GM23248 (cell line): ENCODE measurements around the gene CIDEC. TPM values are rescaled to one million over a fixed set of nuclear protein-coding genes. Genes with fewer than 3 reads are reported as not detected.
"Not testable (repeated sequence)": the region's sequence is repeated elsewhere in the genome, so short reads cannot be mapped to it uniquely, and the experiment has no call there.

ENCODE experiments used
- DNase-seq: peaks from one replicate; pipeline ENCODE4 v3.0.0-alpha.2; 2015
- H2AFZ ChIP-seq: fragments of 200-600 bp; sonication (generic); 2 replicates; pipeline ENCODE4 v1.6.1; 2016; ENCODE audit warnings: antibody characterized with exemption
- H3F3A ChIP-seq: fragments of 200-600 bp; sonication (generic); 2 replicates; pipeline ENCODE4 v1.6.1; 2016; ENCODE audit warnings: mild to moderate bottlenecking, antibody characterized with exemption, mixed run types; ENCODE audit not compliant: insufficient read depth
- H3K27ac ChIP-seq: fragments of 200-600 bp; sonication (generic); 2 replicates; pipeline ENCODE4 v1.5.1; 2016; ENCODE audit warnings: mild to moderate bottlenecking
- H3K27me3 ChIP-seq: fragments of 200-600 bp; sonication (generic); replicated peaks from 2 replicates; pipeline ENCODE4 v1.6.1; 2016; ENCODE audit warnings: mild to moderate bottlenecking; ENCODE audit not compliant: insufficient read depth
- H3K36me3 ChIP-seq: fragments of 200-600 bp; sonication (generic); 2 replicates; pipeline ENCODE4 v1.6.1; 2016; ENCODE audit warnings: low read depth, mild to moderate bottlenecking
- H3K4me1 ChIP-seq: fragments of 200-600 bp; sonication (generic); 2 replicates; pipeline ENCODE4 v1.6.1; 2016; ENCODE audit warnings: mild to moderate bottlenecking; ENCODE audit not compliant: insufficient read depth
- H3K4me2 ChIP-seq: fragments of 200-600 bp; sonication (generic); one replicate; pipeline ENCODE4 v1.6.1; 2016; ENCODE audit warnings: mild to moderate bottlenecking; ENCODE audit not compliant: unreplicated experiment
- H3K4me3 ChIP-seq: fragments of 200-600 bp; sonication (generic); 2 replicates; pipeline ENCODE4 v1.5.1; 2016; ENCODE audit warnings: mild to moderate bottlenecking
- H3K79me2 ChIP-seq: fragments of 200-600 bp; sonication (generic); 2 replicates; pipeline ENCODE4 v1.6.1; 2016; ENCODE audit warnings: mild to moderate bottlenecking; ENCODE audit not compliant: insufficient read depth
- H3K9ac ChIP-seq: fragments of 200-600 bp; sonication (generic); 2 replicates; pipeline ENCODE4 v1.6.1; 2016; ENCODE audit warnings: mild to moderate bottlenecking
- H3K9me2 ChIP-seq: fragments of 200-600 bp; sonication (generic); 2 replicates; pipeline ENCODE4 v1.6.1; 2016; ENCODE audit warnings: mixed run types, mild to moderate bottlenecking, moderate library complexity; ENCODE audit not compliant: insufficient read depth
- H3K9me3 ChIP-seq: fragments of 200-600 bp; sonication (generic); one replicate; pipeline ENCODE4 v1.6.1; 2017; ENCODE audit warnings: low read depth
- H4K20me1 ChIP-seq: fragments of 200-600 bp; sonication (generic); 2 replicates; pipeline ENCODE4 v1.6.0; 2016; ENCODE audit not compliant: insufficient read depth
- EZH2 ChIP-seq: fragments of 200-600 bp; sonication (generic); IDR thresholded peaks from 2 replicates; pipeline ENCODE4 v1.6.1; 2018; ENCODE audit warnings: antibody characterized with exemption, mild to moderate bottlenecking; ENCODE audit not compliant: insufficient read depth, poor library complexity, severe bottlenecking
- EZH2phosphoT487 ChIP-seq: fragments of 200-600 bp; sonication (generic); IDR thresholded peaks from 2 replicates; pipeline ENCODE4 v1.6.1; 2018; ENCODE audit warnings: antibody characterized with exemption, moderate library complexity, mild to moderate bottlenecking, low read depth; ENCODE audit not compliant: insufficient read depth
- WGBS, 2 experiments: methylation state at CpG; one replicate each; pipeline ENCODE4 v1.1.6; 2015 to 2017; ENCODE audit warnings: low lambda C conversion rate in 2 of 2, low coverage in 1 of 2; ENCODE audit errors: missing lambda C conversion rate in 2 of 2; 5-methylcytosine and 5-hydroxymethylcytosine counted together
- in situ Hi-C: fragments of 300-500 bp; cut with MboI; formaldehyde crosslinking; loops from 2 replicates; pipeline ENCODE4 v1.15.0; 2020
- polyA plus RNA-seq: library from polyadenylated mRNA; unstranded; fragments of >200 nt; fragmentation: Nextera tagmentation; extraction: Ambion mirVana; gene quantifications from 2 replicates; pipeline ENCODE4 v1.2.1, GENCODE V29; 2016
- total RNA-seq: library from RNA; depleted of rRNA; stranded (reverse); fragments of >200 nt; shearing (Covaris generic); gene quantifications from 2 replicates; pipeline ENCODE4 v1.2.3, GENCODE V29; 2014

Gene CIDEC
- total and polyA plus RNA-seq, 2 experiments from 2014 or later, result not detected

DNA sequence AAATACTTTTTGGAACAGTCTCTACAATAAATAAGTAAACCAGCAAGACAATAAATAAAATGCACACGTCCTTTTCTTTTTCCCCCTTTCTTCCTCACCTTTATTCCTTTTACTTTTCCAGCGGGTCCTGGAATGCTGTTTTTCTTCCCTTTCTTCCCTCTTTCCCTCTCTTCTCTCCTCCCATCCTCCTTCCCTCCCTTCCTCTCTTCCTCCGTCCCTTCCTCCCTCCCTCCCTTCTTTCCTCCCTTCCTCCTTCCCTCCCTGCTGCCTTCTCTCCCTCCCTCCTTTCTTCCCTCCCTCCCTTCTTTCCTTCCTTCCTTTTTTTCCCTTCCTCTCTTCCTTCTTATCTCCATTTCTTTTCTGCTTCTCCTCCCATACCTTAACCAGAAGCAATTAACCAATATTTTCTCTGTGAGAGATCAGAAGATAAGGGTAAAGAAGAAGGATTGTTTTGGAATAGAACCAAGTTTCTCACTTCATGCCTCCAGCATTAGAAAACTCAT, 19.3 kb upstream of the CIDEC start:
- Histone ChIP-seq H3K79me2 (peaks cover 12% of the 10 kb centered on the region), H3K27me3 (no peaks in the 10 kb centered on the region), H3F3A (no peaks in the 10 kb centered on the region), H3K9me3 (no peaks in the 10 kb centered on the region), H3K4me2 (no peak overlapping the region), H3K9me2 (no peaks in the 10 kb centered on the region), H4K20me1 (no peaks in the 10 kb centered on the region), H3K36me3 (peaks cover 6% of the 10 kb centered on the region; the same call in 1 of the 2 replicates), H3K9ac (no peak overlapping the region), H3K27ac (no peak overlapping the region), H3K4me3 (no peak overlapping the region), H2AFZ (no peak overlapping the region), H3K4me1 (peaks cover 12% of the 10 kb centered on the region)
- TF ChIP-seq EZH2phosphoT487, result no peak
- TF ChIP-seq EZH2, result no peak
- no peak for DNase-seq
- in situ Hi-C loops, result no loop called here
- 81 to 85% methylated on average over 2 to 3 of the region's 3 CpGs for WGBS, 2 experiments

DNA sequence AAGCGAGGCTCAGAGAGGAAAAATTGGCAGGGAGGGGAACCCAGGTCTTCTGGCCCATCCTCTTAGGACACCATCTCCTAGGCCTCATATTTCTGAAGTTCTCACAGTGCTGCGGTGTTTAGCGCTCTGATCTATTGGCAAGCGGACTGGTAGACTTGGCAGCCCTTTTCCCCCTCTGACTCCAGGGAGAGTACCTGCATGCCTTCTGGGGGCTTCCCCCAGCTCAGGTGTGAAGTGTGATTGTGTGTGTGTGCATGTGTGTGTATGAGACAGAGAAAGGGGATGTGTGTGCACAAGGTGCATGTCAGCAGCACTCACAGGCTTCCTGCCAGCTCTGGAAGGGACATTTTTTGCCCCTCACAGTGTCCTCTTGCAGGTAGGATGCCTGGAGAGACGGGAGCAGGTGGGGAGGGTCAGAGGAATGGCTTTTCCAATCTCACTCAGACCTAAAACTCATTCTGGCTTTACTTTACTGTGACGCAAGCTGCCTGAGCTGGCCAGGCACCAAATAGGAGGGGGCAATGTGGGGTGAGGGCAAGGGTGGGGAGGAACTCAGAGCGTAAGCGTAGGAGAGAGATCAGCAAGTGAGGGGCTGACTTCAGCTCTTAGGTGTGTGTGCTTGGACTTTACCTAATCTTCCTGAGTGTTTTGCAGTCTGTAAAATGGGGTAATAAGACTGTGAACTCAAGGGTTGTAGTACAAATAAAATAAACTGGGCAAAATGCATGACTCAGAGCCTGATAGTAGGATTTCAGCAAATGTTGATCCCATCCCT, 18.6 kb upstream of the CIDEC start:
- WGBS, 2 experiments, result 80 to 83% methylated on average over 7 to 8 of the region's 8 CpGs
- Histone ChIP-seq H3K4me2 (no peak overlapping the region), H3K27ac (no peak overlapping the region), H3K9me3 (no peaks in the 10 kb centered on the region), H3K4me1 (peaks cover 14% of the 10 kb centered on the region), H4K20me1 (no peaks in the 10 kb centered on the region), H3K79me2 (peaks cover 12% of the 10 kb centered on the region), H3K9ac (no peak overlapping the region), H3F3A (peaks cover 7% of the 10 kb centered on the region), H3K4me3 (no peak overlapping the region), H3K9me2 (no peaks in the 10 kb centered on the region), H3K27me3 (no peaks in the 10 kb centered on the region), H3K36me3 (peaks cover 6% of the 10 kb centered on the region; the same call in 1 of the 2 replicates), H2AFZ (no peak overlapping the region)
- no peak for DNase-seq
- in situ Hi-C loops, result no loop called here
- TF ChIP-seq EZH2, result no peak
- TF ChIP-seq EZH2phosphoT487, result no peak

DNA sequence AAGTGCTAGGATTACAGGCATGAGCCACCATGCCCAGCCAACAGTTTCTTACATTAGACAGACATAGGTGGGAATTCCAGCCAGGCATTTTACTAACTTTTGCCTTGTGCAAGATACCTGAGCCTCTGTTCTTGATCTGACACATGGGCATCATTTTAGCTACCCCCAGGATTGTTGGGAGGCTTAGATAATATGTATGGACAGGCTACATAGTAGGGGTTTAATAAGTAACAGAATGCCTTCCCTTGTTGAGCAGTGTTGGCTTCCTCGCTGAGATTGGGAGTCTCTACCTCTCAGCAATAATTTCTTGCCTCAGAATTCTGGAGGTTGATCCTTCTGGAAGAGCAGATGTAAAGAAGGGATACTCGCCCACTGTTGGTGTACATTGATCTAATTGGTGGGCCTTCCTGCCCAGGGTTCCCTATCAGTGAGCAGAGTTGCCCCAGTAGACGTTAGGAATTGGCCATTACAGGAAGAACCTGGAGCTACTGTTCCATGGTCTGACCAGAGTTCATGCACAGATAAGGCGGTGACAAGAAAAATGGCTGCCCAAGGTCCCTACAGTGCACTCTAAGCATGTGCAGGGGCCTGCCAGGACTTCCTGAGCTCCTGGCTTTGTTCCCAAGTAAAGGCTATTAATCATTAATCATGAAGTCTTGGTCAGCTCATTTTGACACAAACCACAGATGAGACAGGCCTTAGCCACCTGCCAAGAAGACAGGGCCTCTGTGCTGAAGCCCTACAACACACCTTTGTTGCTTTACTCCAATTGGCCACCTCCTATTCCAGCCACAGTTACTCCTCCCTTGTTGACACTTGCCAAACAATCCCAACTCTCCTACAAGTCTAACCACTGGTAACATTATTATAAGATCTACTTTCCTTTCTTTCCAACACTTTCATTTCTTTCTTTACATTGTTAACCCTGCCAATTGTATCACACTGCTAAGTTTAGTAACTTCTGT, 17.6 kb upstream of the CIDEC start:
- Histone ChIP-seq H2AFZ (no peak overlapping the region), H3K4me1 (peaks cover 12% of the 10 kb centered on the region), H3K27ac (no peak overlapping the region), H3K4me3 (no peak overlapping the region), H3K9ac (no peak overlapping the region), H3K9me2 (no peaks in the 10 kb centered on the region), H3K36me3 (peaks cover 12% of the 10 kb centered on the region), H3F3A (peaks cover 16% of the 10 kb centered on the region), H3K4me2 (no peak overlapping the region), H4K20me1 (no peaks in the 10 kb centered on the region), H3K9me3 (no peaks in the 10 kb centered on the region), H3K79me2 (peaks cover 15% of the 10 kb centered on the region), H3K27me3 (no peaks in the 10 kb centered on the region)
- no peak for DNase-seq
- TF ChIP-seq EZH2phosphoT487 (no peak), EZH2 (no peak)
- in situ Hi-C loops, result no loop called here
- 96 to 99% methylated on average over 4 of the region's 4 CpGs for WGBS, 2 experiments

DNA sequence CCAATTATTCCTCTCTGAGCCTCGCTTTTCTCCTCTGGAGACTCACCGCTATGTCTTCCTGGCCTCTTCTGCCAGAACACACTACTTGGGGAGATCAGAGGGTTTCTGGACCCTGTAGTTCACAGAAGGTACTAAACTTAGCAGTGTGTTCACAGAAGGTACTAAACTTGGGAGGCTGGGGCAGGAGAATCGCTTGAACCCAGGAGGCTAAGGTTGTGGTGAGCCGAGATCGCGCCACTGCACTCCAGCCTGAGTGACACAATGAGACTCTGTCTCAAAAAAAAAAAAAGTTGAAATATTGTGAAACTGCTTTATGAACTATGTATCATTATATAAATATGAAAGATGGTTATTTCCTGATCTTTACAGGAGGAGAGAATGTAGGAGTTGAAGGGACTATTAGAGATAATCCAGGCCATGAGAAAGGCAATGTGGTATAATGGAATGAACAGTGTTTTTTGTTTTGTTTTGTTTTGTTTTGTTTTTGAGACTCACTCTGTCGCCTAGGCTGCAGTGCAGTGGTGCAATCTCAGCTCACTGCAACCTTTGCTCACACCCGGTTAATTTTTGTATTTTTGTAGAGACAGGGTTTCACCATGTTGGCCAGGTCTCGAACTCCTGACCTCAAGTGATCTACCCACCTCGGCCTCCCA, 16.8 kb upstream of the CIDEC start:
- DNase-seq, H3K9me2 ChIP-seq, H3K9ac ChIP-seq, H3K4me2 ChIP-seq, H4K20me1 ChIP-seq, H2AFZ ChIP-seq, H3K27me3 ChIP-seq, H3K4me3 ChIP-seq, H3K27ac ChIP-seq, in situ Hi-C loops, H3K9me3 ChIP-seq: not testable (repeated sequence)
- peaks cover 20% of the 10 kb centered on the region for H3F3A ChIP-seq
- peaks cover 22% of the 10 kb centered on the region for H3K79me2 ChIP-seq
- H3K36me3 ChIP-seq, result peaks cover 14% of the 10 kb centered on the region
- H3K4me1 ChIP-seq, result peaks cover 12% of the 10 kb centered on the region
- 97 to 98% methylated on average over 10 of the region's 10 CpGs for whole genome bisulfite sequencing, 2 experiments

DNA sequence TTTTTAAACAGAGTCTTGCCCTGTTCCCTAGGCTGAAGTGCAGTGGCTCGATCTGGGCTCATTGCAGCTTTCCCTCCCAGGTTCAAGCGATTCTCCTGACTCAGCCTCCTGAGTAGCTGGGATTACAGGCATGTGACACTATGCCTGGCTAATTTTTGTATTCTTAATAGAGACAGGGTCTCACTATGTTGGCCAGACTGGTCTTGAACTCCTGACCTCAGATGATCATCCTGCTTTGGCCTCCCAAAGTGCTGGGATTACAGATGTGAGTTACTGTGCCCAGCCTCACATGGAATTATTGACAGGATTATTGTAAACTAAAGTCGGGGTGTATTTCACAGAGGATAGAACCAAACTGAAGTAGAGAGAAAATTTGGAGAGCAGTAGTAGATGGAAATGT, 15.7 kb upstream of the CIDEC start:
- H3K9ac ChIP-seq, H3K27me3 ChIP-seq, H2AFZ ChIP-seq, H3K4me2 ChIP-seq, H3K9me2 ChIP-seq, DNase-seq, H3K27ac ChIP-seq, H3K4me3 ChIP-seq, H4K20me1 ChIP-seq, H3K9me3 ChIP-seq, in situ Hi-C loops: not testable (repeated sequence)
- Histone ChIP-seq H3K36me3 (peaks cover 14% of the 10 kb centered on the region), H3K4me1 (peaks cover 12% of the 10 kb centered on the region), H3F3A (peaks cover 20% of the 10 kb centered on the region), H3K79me2 (peaks cover 32% of the 10 kb centered on the region)
- 97 to 98% methylated on average over 3 of the region's 3 CpGs for WGBS, 2 experiments
